ENCODE results near the gene GRID1. TPM values are rescaled to one million over a fixed set of nuclear protein-coding genes. Genes with fewer than 3 reads are reported as not detected.

The GRID1 gene
- total RNA-seq, 1 donor from 2014 or later = 7.1 TPM

DNA sequence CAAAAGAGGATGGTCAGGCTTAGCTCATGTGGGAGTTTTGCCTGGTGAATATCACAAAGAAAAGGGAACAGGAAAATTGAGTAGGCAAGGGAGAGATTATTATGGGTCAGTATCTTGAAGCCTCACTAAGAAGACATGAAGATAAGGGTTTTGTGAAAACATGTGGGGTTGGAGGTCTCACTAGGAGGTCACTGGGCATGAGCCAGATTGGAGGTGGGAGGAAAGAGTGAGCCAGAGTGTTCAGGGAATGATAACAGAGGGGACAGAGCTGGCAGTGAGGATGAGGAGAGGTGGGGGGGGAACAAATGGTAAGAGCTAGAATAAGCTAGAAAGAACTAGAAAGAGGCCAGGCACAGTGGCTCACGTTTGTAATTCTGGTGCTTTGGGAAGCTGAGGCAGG lies 374.3 kb downstream of the GRID1 start:
- Histone ChIP-seq H3K4me1 (no peaks in the 10 kb centered on the region), H3K4me3 (no peak overlapping the region), H3K36me3 (no peaks in the 10 kb centered on the region), H3K27me3 (no peaks in the 10 kb centered on the region), H3K9me3 (no peaks in the 10 kb centered on the region), H3K27ac (no peak overlapping the region)
- intact Hi-C loops (cut with DNase I) = no loop called here
- DNase-seq (ENCODE audit: extremely low spot score in 2 of 2) = no peak
- TF ChIP-seq POLR2AphosphoS5 (IDR thresholded peaks at IDR 0.05; ENCODE audit: insufficient read depth in 1 of 2, low read depth in 1 of 2) (no peak), POLR2A (IDR thresholded peaks at IDR 0.05) (no peak)
- TF ChIP-seq, protein P1, sequence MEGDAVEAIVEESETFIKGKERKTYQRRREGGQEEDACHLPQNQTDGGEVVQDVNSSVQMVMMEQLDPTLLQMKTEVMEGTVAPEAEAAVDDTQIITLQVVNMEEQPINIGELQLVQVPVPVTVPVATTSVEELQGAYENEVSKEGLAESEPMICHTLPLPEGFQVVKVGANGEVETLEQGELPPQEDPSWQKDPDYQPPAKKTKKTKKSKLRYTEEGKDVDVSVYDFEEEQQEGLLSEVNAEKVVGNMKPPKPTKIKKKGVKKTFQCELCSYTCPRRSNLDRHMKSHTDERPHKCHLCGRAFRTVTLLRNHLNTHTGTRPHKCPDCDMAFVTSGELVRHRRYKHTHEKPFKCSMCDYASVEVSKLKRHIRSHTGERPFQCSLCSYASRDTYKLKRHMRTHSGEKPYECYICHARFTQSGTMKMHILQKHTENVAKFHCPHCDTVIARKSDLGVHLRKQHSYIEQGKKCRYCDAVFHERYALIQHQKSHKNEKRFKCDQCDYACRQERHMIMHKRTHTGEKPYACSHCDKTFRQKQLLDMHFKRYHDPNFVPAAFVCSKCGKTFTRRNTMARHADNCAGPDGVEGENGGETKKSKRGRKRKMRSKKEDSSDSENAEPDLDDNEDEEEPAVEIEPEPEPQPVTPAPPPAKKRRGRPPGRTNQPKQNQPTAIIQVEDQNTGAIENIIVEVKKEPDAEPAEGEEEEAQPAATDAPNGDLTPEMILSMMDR (IDR thresholded peaks at IDR 0.05) = no peak

DNA sequence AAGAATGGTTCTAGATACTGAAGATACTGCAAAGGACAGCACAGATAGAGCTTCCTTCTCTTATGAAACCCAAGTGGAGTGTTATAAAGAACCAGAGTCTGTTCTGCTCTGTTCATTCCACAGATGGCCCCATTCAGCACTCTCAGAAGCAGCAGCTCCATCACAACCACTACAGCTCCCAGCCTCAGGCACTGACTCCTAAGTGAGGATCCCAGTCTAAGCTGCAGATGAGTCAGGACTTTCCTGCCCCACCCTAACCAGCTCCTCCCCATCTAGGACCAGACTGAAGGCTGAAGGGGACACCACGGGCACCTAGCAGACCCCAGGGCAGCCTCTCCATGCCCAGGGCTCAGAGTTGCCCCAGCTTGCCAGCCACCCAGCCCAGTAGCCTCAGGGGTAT lies 379.8 kb downstream of the GRID1 start:
- H3K9me3 ChIP-seq = no peaks in the 10 kb centered on the region
- H3K4me1 ChIP-seq = no peaks in the 10 kb centered on the region
- no peak overlapping the region for H3K4me3 ChIP-seq
- TF ChIP-seq POLR2AphosphoS5 (IDR thresholded peaks at IDR 0.05; ENCODE audit: insufficient read depth in 1 of 2, low read depth in 1 of 2) = no peak
- no peaks in the 10 kb centered on the region for H3K27me3 ChIP-seq
- H3K36me3 ChIP-seq = no peaks in the 10 kb centered on the region
- no peak overlapping the region for H3K27ac ChIP-seq
- intact Hi-C loops (cut with DNase I) = no loop called here
- no peak for DNase-seq (ENCODE audit: extremely low spot score in 2 of 2)

DNA sequence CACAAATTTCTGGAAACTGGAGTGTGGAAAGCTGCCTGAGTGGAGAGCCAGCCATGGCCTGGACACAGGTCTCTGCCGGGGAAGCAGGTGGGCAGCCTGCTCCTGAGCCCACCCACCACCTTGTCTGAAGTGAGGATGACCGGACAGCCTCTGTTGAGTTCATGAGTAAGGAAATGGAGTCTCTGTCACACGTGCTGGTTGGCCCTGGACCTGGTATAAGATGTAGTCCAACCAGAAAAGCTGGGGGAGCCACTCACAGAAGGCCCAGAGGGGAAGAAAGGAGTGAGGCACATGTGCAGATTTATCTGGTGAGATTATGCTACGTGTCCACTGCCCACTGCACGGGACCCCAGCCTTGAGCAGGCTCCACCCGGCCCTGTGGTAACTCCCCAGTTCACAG lies 383.5 kb downstream of the GRID1 start:
- no peaks in the 10 kb centered on the region for H3K36me3 ChIP-seq
- no peak overlapping the region for H3K4me3 ChIP-seq
- no peaks in the 10 kb centered on the region for H3K27me3 ChIP-seq
- no peaks in the 10 kb centered on the region for H3K9me3 ChIP-seq
- no peak for DNase-seq (ENCODE audit: extremely low spot score in 2 of 2)
- no peak overlapping the region for H3K27ac ChIP-seq
- intact Hi-C loops (cut with DNase I) = no loop called here
- H3K4me1 ChIP-seq = no peaks in the 10 kb centered on the region
- TF ChIP-seq, protein P1 (IDR thresholded peaks at IDR 0.05) = no peak
- TF ChIP-seq POLR2AphosphoS5 (IDR thresholded peaks at IDR 0.05; ENCODE audit: insufficient read depth in 1 of 2, low read depth in 1 of 2) = no peak

DNA sequence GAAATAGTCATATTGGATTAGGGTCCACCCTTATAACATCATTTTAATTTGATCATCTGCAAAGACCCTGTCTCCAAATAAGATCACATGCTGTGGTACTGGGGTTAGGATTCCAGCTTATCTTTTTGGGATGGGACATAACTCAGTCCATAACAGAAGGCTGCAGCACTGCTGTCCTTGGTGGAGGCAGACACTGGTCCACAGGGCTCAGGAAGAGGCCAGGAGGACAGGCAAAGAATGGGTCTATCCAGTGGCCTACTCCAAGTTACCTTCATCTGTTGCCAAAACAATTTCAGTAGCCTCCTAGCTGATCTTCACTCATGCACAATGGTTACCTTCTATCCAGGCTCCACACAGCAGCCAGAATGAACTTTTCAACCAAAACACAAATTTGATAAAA lies 387.0 kb downstream of the GRID1 start:
- Histone ChIP-seq H3K4me1 (no peaks in the 10 kb centered on the region), H3K9me3 (no peaks in the 10 kb centered on the region), H3K4me3 (no peak overlapping the region), H3K27ac (no peak overlapping the region), H3K27me3 (no peaks in the 10 kb centered on the region), H3K36me3 (no peaks in the 10 kb centered on the region)
- intact Hi-C loops (cut with DNase I) = no loop called here
- TF ChIP-seq POLR2AphosphoS5 (IDR thresholded peaks at IDR 0.05; ENCODE audit: insufficient read depth in 1 of 2, low read depth in 1 of 2) (no peak), POLR2A (IDR thresholded peaks at IDR 0.05) (no peak)
- TF ChIP-seq, protein P1 (IDR thresholded peaks at IDR 0.05) = no peak
- DNase-seq (ENCODE audit: extremely low spot score in 2 of 2) = peak in 1 of 2 donors; percentile 11

DNA sequence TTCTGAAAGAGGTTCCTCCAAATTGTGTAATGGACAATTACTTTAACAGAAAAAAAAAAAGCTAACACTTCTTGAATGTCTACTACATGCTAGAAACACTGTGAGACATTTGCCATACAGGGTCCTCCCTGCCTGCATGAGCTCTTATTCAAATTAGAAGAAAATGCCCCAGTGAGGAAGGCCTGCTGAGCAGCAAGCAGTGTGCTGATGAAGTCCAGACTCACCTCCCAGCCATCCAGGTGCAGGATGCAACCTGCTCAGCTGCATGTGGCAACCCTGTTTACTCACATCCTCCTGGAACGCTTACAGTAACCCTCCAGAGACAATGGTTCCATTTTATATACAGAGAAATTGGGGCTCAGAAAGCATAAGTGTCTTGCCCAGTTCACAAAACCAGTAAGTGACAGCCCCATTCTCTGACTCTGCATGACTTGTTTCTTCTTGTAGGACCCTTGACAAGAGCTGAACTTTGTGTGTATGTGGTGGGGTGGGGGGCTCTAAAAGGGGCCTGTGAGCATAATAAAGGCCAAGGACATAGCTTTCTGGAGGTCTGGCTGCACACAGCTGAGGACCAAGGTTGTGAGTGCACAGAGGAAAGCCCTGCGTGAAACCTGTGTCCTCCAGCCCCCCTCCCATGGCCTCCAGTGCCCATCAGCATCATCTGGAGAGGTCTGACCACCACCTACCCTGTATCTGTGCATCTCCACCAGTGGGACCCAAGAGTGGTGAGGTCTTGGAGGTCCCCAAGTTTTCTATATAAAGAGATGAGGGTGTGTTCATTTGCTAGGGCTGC lies 387.8 kb downstream of the GRID1 start:
- no peak overlapping the region for H3K27ac ChIP-seq
- no peaks in the 10 kb centered on the region for H3K36me3 ChIP-seq
- H3K4me3 ChIP-seq = no peak overlapping the region
- H3K4me1 ChIP-seq = no peaks in the 10 kb centered on the region
- H3K9me3 ChIP-seq = no peaks in the 10 kb centered on the region
- no peaks in the 10 kb centered on the region for H3K27me3 ChIP-seq
- DNase-seq (ENCODE audit: extremely low spot score in 2 of 2) = peak; percentile 52 to 58
- intact Hi-C loops (cut with DNase I) = no loop called here
- TF ChIP-seq, protein P1 (IDR thresholded peaks at IDR 0.05) = no peak
- TF ChIP-seq POLR2AphosphoS5 (IDR thresholded peaks at IDR 0.05; ENCODE audit: insufficient read depth in 1 of 2, low read depth in 1 of 2) (no peak), POLR2A (IDR thresholded peaks at IDR 0.05) (no peak)
